MM.1S (cell line): ENCODE data around the gene OGFR.

ENCODE experiments used
- DNase-seq: peaks from one replicate; pipeline ENCODE4 v3.0.0-alpha.2; 2015
- H2AFZ ChIP-seq: fragments of 300-600 bp; sonication (generic); 2 replicates; pipeline ENCODE4 v1.6.0; 2016; ENCODE audit warnings: antibody characterized with exemption, low read length
- H3F3A ChIP-seq: fragments of 300-600 bp; sonication (generic); 2 replicates; pipeline ENCODE4 v1.6.1; 2016; ENCODE audit warnings: mild to moderate bottlenecking, antibody characterized with exemption, low read length, moderate library complexity, mixed read lengths; ENCODE audit not compliant: insufficient read depth
- H3K27ac ChIP-seq: fragments of 300-600 bp; sonication (generic); 2 replicates; pipeline ENCODE4 v1.5.1; 2016; ENCODE audit warnings: mild to moderate bottlenecking, low read length
- H3K27me3 ChIP-seq: fragments of 300-600 bp; sonication (generic); replicated peaks from 2 replicates; pipeline ENCODE4 v1.6.0; 2016; ENCODE audit warnings: low read length; ENCODE audit not compliant: insufficient read depth
- H3K36me3 ChIP-seq: fragments of 300-600 bp; sonication (generic); replicated peaks from 2 replicates; pipeline ENCODE4 v1.6.1; 2016; ENCODE audit warnings: mild to moderate bottlenecking, low read length, mixed read lengths; ENCODE audit not compliant: insufficient read depth
- H3K4me1 ChIP-seq: fragments of 300-600 bp; sonication (generic); 2 replicates; pipeline ENCODE4 v1.6.1; 2016; ENCODE audit warnings: low read length, mixed read lengths
- H3K4me2 ChIP-seq: fragments of 300-600 bp; sonication (generic); 2 replicates; pipeline ENCODE4 v1.6.0; 2016; ENCODE audit warnings: low read depth, low read length
- H3K4me3 ChIP-seq: fragments of 300-600 bp; sonication (generic); 2 replicates; pipeline ENCODE4 v1.5.1; 2016; ENCODE audit warnings: low read length, mixed read lengths
- H3K79me2 ChIP-seq: fragments of 300-600 bp; sonication (generic); 2 replicates; pipeline ENCODE4 v1.6.1; 2016; ENCODE audit warnings: mixed run types, low read length, mixed read lengths
- H3K9ac ChIP-seq: fragments of 300-600 bp; sonication (generic); 2 replicates; pipeline ENCODE4 v1.6.1; 2016; ENCODE audit warnings: low read length, mixed read lengths
- H3K9me2 ChIP-seq: fragments of 300-600 bp; sonication (generic); replicated peaks from 2 replicates; pipeline ENCODE4 v1.6.1; 2016; ENCODE audit warnings: mild to moderate bottlenecking, low read length, mixed read lengths; ENCODE audit not compliant: insufficient read depth
- H3K9me3 ChIP-seq: fragments of 300-600 bp; sonication (generic); replicated peaks from 2 replicates; pipeline ENCODE4 v1.6.1; 2016; ENCODE audit warnings: mild to moderate bottlenecking, low read length, mixed read lengths; ENCODE audit not compliant: insufficient read depth
- H4K20me1 ChIP-seq: fragments of 300-600 bp; sonication (generic); 2 replicates; pipeline ENCODE4 v1.6.1; 2016; ENCODE audit warnings: mild to moderate bottlenecking, low read length, moderate library complexity, mixed read lengths; ENCODE audit not compliant: insufficient read depth
- CTCF ChIP-seq: fragments of 300-600 bp; sonication (generic); IDR thresholded peaks from 2 replicates; pipeline ENCODE4 v1.5.1; 2016; ENCODE audit warnings: antibody characterized with exemption, low read length, mixed read lengths
- EZH2 ChIP-seq: fragments of 300-600 bp; sonication (generic); optimal IDR thresholded peaks from 2 replicates; pipeline ENCODE3; 2017; ENCODE audit warnings: low read depth, mild to moderate bottlenecking, antibody characterized with exemption, low read length, mixed read lengths
- EZH2phosphoT487 ChIP-seq: fragments of 300-600 bp; sonication (generic); IDR thresholded peaks from 2 replicates; pipeline ENCODE4 v1.6.1; 2018; ENCODE audit warnings: antibody characterized with exemption, low read length

Gene OGFR

DNA sequence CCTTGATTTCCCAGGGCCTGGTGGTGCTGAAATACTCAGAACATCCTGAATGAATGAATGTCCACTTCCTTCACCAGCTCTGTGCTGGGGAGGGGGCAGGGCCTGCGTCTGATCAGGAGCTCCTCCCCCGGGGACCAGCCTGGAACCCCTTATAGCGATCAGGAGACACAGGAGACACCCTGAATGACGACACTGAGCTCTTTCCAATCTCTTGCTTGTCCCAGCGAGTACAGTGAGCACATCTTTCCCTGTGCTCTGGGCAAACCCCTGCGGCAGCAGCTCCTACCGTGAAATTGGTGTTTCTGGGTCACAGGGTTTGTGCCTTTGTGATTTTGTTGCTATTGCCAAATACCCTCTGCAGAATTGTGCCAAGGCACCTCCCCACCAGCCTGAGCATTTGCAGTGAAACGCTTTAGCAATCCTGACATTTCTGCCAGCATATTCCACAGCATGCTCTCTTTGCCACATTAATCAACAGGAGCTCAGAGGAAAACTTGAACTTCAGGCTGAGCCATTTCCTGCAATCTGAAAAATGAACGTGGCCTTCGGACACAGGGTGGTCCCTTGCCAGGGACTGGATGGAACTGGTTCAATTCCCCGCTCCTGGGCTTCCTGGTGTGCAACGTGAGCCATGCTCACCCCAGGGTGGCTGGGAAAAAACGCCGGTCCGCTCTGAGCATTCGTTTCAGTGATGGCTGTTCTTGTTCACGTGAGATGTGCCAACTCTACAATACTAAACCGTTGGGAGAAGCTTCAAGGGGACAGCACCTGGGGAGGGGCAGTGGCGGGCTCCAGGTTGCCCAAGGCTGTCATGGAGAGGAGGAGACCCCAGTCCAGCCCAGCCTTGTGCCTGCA is 31.4 kb upstream of the OGFR start:
- Histone ChIP-seq H2AFZ (no peak overlapping the region), H3K9me2 (no peaks in the 10 kb centered on the region), H3K4me2 (no peak overlapping the region), H3K27me3 (peaks cover 83% of the 10 kb centered on the region), H3K4me3 (no peak overlapping the region), H3F3A (no peaks in the 10 kb centered on the region), H3K27ac (no peak overlapping the region), H3K9ac (no peak overlapping the region), H3K36me3 (no peaks in the 10 kb centered on the region), H4K20me1 (no peaks in the 10 kb centered on the region), H3K4me1 (peaks cover 6% of the 10 kb centered on the region), H3K79me2 (no peaks in the 10 kb centered on the region), H3K9me3 (no peaks in the 10 kb centered on the region)
- no peak for DNase-seq
- no peak for TF ChIP-seq CTCF
- TF ChIP-seq EZH2phosphoT487, result no peak
- no peak for TF ChIP-seq EZH2

DNA sequence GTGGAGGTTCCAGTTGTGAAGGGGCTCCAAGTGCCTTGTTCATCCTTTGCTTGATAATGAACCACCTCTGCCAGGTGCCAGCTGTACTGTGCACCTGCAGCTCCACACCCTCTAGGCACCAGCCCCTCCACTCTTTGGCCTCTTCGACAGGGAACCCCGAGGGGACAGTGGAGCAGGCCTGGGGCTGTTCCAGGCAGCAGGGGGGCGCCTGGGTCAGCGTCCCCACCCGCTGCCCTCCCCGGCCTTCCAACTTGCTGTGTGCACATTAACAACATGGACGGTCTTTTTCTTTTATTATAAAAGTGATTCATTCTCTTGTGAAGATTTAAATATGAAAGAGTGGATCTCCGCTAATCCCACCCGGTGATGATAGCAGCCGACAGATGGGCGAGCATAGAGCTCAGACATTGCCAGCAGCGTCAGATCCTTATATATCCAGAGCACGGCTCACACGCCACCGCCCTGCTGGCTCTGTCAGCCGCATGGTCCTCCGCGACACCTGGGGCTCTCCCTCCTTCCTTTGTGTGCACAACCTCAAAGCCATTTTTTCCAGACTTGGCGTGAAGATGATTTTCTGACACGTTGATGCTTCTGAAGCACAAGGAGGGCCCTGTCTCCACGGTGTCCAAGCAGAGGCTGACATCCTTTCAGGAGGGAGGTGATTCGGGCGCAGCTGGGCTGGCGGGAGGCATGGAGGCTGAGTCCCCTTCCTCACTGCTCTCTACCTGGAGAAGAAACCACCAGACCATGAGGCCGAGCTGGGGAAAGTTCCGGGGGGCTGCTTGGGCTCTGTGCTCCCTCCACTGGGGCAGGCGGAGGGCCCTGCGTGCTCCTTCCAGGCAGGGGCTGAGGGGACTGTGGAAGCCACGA is 30.6 kb upstream of the OGFR start:
- no peaks in the 10 kb centered on the region for H4K20me1 ChIP-seq
- H3K9me2 ChIP-seq, result no peaks in the 10 kb centered on the region
- peaks cover 6% of the 10 kb centered on the region for H3K4me1 ChIP-seq
- H3K4me2 ChIP-seq, result no peak overlapping the region
- H3K9ac ChIP-seq, result no peak overlapping the region
- H3K27ac ChIP-seq, result no peak overlapping the region
- peaks cover 83% of the 10 kb centered on the region for H3K27me3 ChIP-seq
- DNase-seq, result no peak
- H3K9me3 ChIP-seq, result no peaks in the 10 kb centered on the region
- H2AFZ ChIP-seq, result no peak overlapping the region
- H3K4me3 ChIP-seq, result no peak overlapping the region
- TF ChIP-seq EZH2 (no peak), CTCF (no peak), EZH2phosphoT487 (no peak)
- H3F3A ChIP-seq, result no peaks in the 10 kb centered on the region
- no peaks in the 10 kb centered on the region for H3K36me3 ChIP-seq
- H3K79me2 ChIP-seq, result no peaks in the 10 kb centered on the region

DNA sequence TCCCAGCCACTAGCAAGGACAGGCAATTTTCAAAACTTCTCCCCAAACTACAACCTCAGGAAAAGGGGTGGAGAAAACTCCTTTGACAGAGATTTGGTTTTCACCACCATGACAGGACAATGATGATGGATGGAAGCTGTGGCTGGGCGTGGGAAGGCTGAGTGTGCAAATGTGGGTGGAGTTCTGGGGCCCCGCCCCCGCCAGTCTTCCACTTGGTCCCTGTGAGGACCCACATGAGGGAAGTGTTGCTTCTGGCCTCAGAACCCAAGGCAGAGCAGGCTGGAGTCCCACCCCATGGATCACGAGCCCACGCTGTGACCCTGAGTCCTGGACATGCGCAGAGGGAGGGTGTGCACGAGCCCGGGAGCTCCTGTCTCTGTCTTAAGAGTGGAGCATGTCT is 29.9 kb upstream of the OGFR start:
- no peak overlapping the region for H2AFZ ChIP-seq
- no peaks in the 10 kb centered on the region for H3F3A ChIP-seq
- H3K9ac ChIP-seq, result no peak overlapping the region
- H3K27ac ChIP-seq, result no peak overlapping the region
- no peak overlapping the region for H3K4me2 ChIP-seq
- H3K4me3 ChIP-seq, result no peak overlapping the region
- no peaks in the 10 kb centered on the region for H3K79me2 ChIP-seq
- H3K9me2 ChIP-seq, result no peaks in the 10 kb centered on the region
- no peaks in the 10 kb centered on the region for H4K20me1 ChIP-seq
- no peak for DNase-seq
- TF ChIP-seq EZH2phosphoT487, result no peak
- TF ChIP-seq CTCF, result no peak
- TF ChIP-seq EZH2, result no peak
- no peaks in the 10 kb centered on the region for H3K36me3 ChIP-seq
- H3K4me1 ChIP-seq, result peaks cover 6% of the 10 kb centered on the region
- peaks cover 83% of the 10 kb centered on the region for H3K27me3 ChIP-seq
- H3K9me3 ChIP-seq, result no peaks in the 10 kb centered on the region
